HepG2 (cell line): Measurements from ENCODE around the gene LSM2. TPM values are rescaled to one million over a fixed set of nuclear protein-coding genes. Genes with fewer than 3 reads are reported as not detected.

ENCODE experiments used
- KAT2B ChIP-seq: fragments of 150-350 bp; IDR thresholded peaks from 2 replicates; pipeline ENCODE4 v1.6.1; 2014; ENCODE audit warnings: low read depth, low read length, borderline replicate concordance
- KDM2A ChIP-seq: sonication (generic); formaldehyde crosslinking; IDR thresholded peaks from 2 replicates; pipeline ENCODE4 v1.4.0; 2020; ENCODE audit warnings: low read depth, missing genetic modification reagents, borderline replicate concordance
- KDM5B ChIP-seq: sonication (generic); formaldehyde crosslinking; IDR thresholded peaks from 2 replicates; pipeline ENCODE4 v1.4.0; 2020; ENCODE audit warnings: missing genetic modification reagents, mild to moderate bottlenecking, borderline replicate concordance
- MAX ChIP-seq: IDR thresholded peaks from 2 replicates; pipeline ENCODE4 v1.6.1; 2012; ENCODE audit warnings: inconsistent platforms
- MLLT10 ChIP-seq: sonication (generic); formaldehyde crosslinking; IDR thresholded peaks from 2 replicates; pipeline ENCODE4 v1.4.0; 2020; ENCODE audit warnings: missing genetic modification reagents
- MXD1 ChIP-seq: sonication (generic); formaldehyde crosslinking; IDR thresholded peaks from 2 replicates; pipeline ENCODE4 v1.4.0; 2020; ENCODE audit warnings: mild to moderate bottlenecking, missing genetic modification reagents
- NCOA1 ChIP-seq: sonication (generic); formaldehyde crosslinking; IDR thresholded peaks from 2 replicates; pipeline ENCODE4 v1.9.0; 2021; ENCODE audit warnings: missing genetic modification reagents
- NCOA2 ChIP-seq: sonication (generic); formaldehyde crosslinking; IDR thresholded peaks from 2 replicates; pipeline ENCODE4 v1.8.0; 2022; ENCODE audit warnings: inconsistent platforms
- POGK ChIP-seq: sonication (generic); formaldehyde crosslinking; conservative IDR thresholded peaks from 2 replicates; pipeline ENCODE4 v1.8.0; 2022; ENCODE audit warnings: mild to moderate bottlenecking, moderate library complexity, missing genetic modification reagents
- SALL1 ChIP-seq: sonication (generic); formaldehyde crosslinking; IDR thresholded peaks from 2 replicates; pipeline ENCODE4 v1.8.0; 2022; ENCODE audit warnings: mild to moderate bottlenecking, missing genetic modification reagents
- SMAD3 ChIP-seq: sonication (generic); formaldehyde crosslinking; IDR thresholded peaks from 2 replicates; pipeline ENCODE4 v1.4.0; 2020; ENCODE audit warnings: missing genetic modification reagents
- SRY ChIP-seq: sonication (generic); formaldehyde crosslinking; IDR thresholded peaks from 2 replicates; pipeline ENCODE4 v1.8.0; 2022; ENCODE audit warnings: mild to moderate bottlenecking, missing genetic modification reagents
- TEAD3 ChIP-seq: optimal IDR thresholded peaks from 2 replicates; pipeline ENCODE3; 2016; ENCODE audit warnings: borderline replicate concordance
- ZC3H4 ChIP-seq: sonication (generic); formaldehyde crosslinking; IDR thresholded peaks from 2 replicates; pipeline ENCODE4 v1.4.0; 2020; ENCODE audit warnings: missing genetic modification reagents, borderline replicate concordance
- ZNF333 ChIP-seq: sonication (generic); formaldehyde crosslinking; IDR thresholded peaks from 2 replicates; pipeline ENCODE4 v1.4.0; 2020; ENCODE audit warnings: mild to moderate bottlenecking, missing genetic modification reagents, borderline replicate concordance
- ZNF468 ChIP-seq: sonication (generic); formaldehyde crosslinking; IDR thresholded peaks from 2 replicates; pipeline ENCODE4 v1.8.0; 2022; ENCODE audit warnings: mild to moderate bottlenecking, moderate library complexity, missing genetic modification reagents
- ZNF501 ChIP-seq: sonication (generic); formaldehyde crosslinking; IDR thresholded peaks from 2 replicates; pipeline ENCODE4 v1.5.1; 2020; ENCODE audit warnings: mild to moderate bottlenecking, moderate library complexity, missing genetic modification reagents
- ZNF510 ChIP-seq: sonication (generic); formaldehyde crosslinking; IDR thresholded peaks from 2 replicates; pipeline ENCODE4 v1.4.0; 2020; ENCODE audit warnings: low read depth, mild to moderate bottlenecking, missing genetic modification reagents
- ZNF761 ChIP-seq: sonication (generic); formaldehyde crosslinking; conservative IDR thresholded peaks from 2 replicates; pipeline ENCODE4 v1.4.0; 2020; ENCODE audit warnings: mild to moderate bottlenecking, missing genetic modification reagents
- polyA plus RNA-seq, 8 experiments: library from polyadenylated mRNA; depleted of rRNA in 3 of 8; stranded (reverse) in 7 of 8; unstranded in 1 of 8; fragments of >200 nt; fragmentation: Illumina TruSeq in 4 of 8; extraction: Trizol in 4 of 8; gene quantifications; 2 replicates each; pipeline versions ENCODE4 v1.2.1 to v1.2.3, GENCODE V29; 2011 to 2016; ENCODE audit warnings: low read depth in 4 of 8, missing spikeins in 1 of 8, mixed read lengths in 1 of 8; ENCODE audit not compliant: insufficient read depth in 1 of 8
- total RNA-seq, 5 experiments: library from RNA; depleted of rRNA; stranded (reverse); fragments of >200 nt; fragmentation: Illumina TruSeq; extraction: Trizol; gene quantifications; 2 replicates each; pipeline ENCODE4 v1.2.3, GENCODE V29; 2016; ENCODE audit warnings: low read depth in 1 of 5
- TF ChIP-seq, protein P1 (sequence below): sonication (generic); formaldehyde crosslinking; IDR thresholded peaks from 2 replicates; pipeline ENCODE4 v1.5.0; 2020; ENCODE audit warnings: mild to moderate bottlenecking, missing genetic modification reagents, moderate library complexity
- TF ChIP-seq, protein P2 (sequence below): sonication (generic); formaldehyde crosslinking; IDR thresholded peaks from 2 replicates; pipeline ENCODE4 v1.5.1; 2020; ENCODE audit warnings: mild to moderate bottlenecking, missing genetic modification reagents, moderate library complexity

The LSM2 gene
- total and polyA plus RNA-seq, 2 of the 13 experiments (the other 11 are each of a cell fraction or from before 2014, with no cell fraction given): 69.4 to 90.5 TPM

DNA sequence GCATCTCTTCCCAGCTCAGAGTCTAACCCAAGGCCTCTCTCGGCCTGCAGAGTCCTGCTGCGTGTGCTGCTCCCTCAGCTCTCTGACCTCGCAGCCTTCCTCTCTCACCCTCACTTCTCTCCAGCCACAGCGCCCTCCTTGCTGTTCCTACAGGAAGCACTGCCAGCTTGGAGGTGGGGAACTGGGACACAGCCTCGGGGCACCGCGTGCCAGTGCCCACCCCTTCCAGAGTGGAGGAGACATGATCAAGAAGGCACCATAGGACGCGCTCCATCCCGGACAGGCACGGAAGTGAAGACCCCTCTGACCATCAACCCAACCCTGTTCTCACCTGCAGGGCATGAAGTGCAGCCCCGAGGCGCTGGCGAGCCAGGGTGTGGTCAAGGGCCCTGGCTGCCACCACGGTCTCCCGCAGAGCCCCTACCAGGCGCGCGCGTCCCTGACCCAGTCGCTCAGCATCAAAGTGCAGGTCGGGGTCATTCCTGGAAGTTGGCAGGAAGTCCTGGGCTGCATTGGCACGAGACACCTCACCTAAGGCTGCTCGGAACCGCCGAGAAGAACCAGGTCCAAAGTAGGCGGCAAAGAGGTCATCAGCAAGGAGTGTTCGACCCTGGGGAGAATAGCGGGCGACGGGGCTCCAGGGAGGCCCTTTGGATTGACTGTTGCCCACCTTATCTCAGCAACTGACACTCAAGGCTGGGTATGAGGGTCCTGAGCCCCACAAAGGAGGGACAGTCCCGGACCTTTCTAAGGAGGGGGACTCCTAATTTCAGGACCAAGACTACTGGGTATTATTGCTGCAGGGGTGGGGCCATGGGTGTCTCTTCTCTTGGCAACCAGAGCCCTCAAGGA lies 30.9 kb downstream of the LSM2 start (continued):
- TF ChIP-seq TEAD3 (CRISPR knock-in tag): peak; percentile 5
- peak; percentile 59; the same call in 1 of the 2 replicates for TF ChIP-seq MXD1 (CRISPR knock-in tag)
- no peak for TF ChIP-seq POGK
- no peak for TF ChIP-seq SMAD3
- TF ChIP-seq, protein P1, sequence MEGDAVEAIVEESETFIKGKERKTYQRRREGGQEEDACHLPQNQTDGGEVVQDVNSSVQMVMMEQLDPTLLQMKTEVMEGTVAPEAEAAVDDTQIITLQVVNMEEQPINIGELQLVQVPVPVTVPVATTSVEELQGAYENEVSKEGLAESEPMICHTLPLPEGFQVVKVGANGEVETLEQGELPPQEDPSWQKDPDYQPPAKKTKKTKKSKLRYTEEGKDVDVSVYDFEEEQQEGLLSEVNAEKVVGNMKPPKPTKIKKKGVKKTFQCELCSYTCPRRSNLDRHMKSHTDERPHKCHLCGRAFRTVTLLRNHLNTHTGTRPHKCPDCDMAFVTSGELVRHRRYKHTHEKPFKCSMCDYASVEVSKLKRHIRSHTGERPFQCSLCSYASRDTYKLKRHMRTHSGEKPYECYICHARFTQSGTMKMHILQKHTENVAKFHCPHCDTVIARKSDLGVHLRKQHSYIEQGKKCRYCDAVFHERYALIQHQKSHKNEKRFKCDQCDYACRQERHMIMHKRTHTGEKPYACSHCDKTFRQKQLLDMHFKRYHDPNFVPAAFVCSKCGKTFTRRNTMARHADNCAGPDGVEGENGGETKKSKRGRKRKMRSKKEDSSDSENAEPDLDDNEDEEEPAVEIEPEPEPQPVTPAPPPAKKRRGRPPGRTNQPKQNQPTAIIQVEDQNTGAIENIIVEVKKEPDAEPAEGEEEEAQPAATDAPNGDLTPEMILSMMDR (CRISPR knock-in tag): peak; percentile 57
- no peak for TF ChIP-seq ZC3H4 (CRISPR knock-in tag)
- 0 out of 2 replicates have a peak, but pooled peaks have one; percentile 45 for TF ChIP-seq ZNF510 (CRISPR knock-in tag)
- no peak for TF ChIP-seq KDM2A
- TF ChIP-seq, protein P2, sequence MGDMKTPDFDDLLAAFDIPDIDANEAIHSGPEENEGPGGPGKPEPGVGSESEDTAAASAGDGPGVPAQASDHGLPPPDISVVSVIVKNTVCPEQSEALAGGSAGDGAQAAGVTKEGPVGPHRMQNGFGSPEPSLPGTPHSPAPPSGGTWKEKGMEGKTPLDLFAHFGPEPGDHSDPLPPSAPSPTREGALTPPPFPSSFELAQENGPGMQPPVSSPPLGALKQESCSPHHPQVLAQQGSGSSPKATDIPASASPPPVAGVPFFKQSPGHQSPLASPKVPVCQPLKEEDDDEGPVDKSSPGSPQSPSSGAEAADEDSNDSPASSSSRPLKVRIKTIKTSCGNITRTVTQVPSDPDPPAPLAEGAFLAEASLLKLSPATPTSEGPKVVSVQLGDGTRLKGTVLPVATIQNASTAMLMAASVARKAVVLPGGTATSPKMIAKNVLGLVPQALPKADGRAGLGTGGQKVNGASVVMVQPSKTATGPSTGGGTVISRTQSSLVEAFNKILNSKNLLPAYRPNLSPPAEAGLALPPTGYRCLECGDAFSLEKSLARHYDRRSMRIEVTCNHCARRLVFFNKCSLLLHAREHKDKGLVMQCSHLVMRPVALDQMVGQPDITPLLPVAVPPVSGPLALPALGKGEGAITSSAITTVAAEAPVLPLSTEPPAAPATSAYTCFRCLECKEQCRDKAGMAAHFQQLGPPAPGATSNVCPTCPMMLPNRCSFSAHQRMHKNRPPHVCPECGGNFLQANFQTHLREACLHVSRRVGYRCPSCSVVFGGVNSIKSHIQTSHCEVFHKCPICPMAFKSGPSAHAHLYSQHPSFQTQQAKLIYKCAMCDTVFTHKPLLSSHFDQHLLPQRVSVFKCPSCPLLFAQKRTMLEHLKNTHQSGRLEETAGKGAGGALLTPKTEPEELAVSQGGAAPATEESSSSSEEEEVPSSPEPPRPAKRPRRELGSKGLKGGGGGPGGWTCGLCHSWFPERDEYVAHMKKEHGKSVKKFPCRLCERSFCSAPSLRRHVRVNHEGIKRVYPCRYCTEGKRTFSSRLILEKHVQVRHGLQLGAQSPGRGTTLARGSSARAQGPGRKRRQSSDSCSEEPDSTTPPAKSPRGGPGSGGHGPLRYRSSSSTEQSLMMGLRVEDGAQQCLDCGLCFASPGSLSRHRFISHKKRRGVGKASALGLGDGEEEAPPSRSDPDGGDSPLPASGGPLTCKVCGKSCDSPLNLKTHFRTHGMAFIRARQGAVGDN (CRISPR knock-in tag): peak; percentile 83
- 0 out of 2 replicates have a peak, but pooled peaks have one; percentile 18 for TF ChIP-seq NCOA2
- 0 out of 2 replicates have a peak, but pooled peaks have one; percentile 7 for TF ChIP-seq SALL1 (CRISPR knock-in tag)
- no peak for TF ChIP-seq ZNF468 (CRISPR knock-in tag)
- TF ChIP-seq ZNF333 (CRISPR knock-in tag): peak; percentile 49; the same call in 1 of the 2 replicates
- 0 out of 2 replicates have a peak, but pooled peaks have one; percentile 34 for TF ChIP-seq SRY
- no peak for TF ChIP-seq KAT2B
- no peak for TF ChIP-seq MLLT10 (CRISPR knock-in tag)
- TF ChIP-seq ZNF501 (CRISPR knock-in tag): 0 out of 2 replicates have a peak, but pooled peaks have one; percentile 16
- no peak for TF ChIP-seq NCOA1 (CRISPR knock-in tag)
- TF ChIP-seq ZNF761 (CRISPR knock-in tag): 0 out of 2 replicates have a peak, but pooled peaks have one; percentile 21
- peak; percentile 70; the same call in 1 of the 2 replicates for TF ChIP-seq KDM5B
- TF ChIP-seq MAX: peak; percentile 39
